Activated B cell treated with CpG ODN at 0.5 μM for 24 hours (primary cell): ENCODE measurements around the gene ATP5MC3. TPM values are rescaled to one million over a fixed set of nuclear protein-coding genes. Genes with fewer than 3 reads are reported as not detected.

Source experiments
- ATAC-seq: fragments of 200-7000 bp; cut with Tn5 transposase; one replicate; pipeline ENCODE4 v1.10.0; 2021; ENCODE audit warnings: low read depth, mild to moderate bottlenecking, moderate library complexity
- CTCF ChIA-PET: fragments of 350-600 bp; sonication (Branson Sonifier 250); formaldehyde crosslinking; loops from one replicate; lab custom pipeline; 2021; ENCODE audit warnings: antibody characterized with exemption; lab: Charles Lee
- POLR2A ChIA-PET: fragments of 350-600 bp; sonication (Branson Sonifier 250); formaldehyde crosslinking; loops from one replicate; lab custom pipeline; 2021; ENCODE audit warnings: antibody characterized with exemption; lab: Charles Lee
- DNase-seq: peaks from one replicate; pipeline ENCODE4 v3.0.0; 2022
- H3K27ac Mint-ChIP-seq: one replicate; pipeline ENCODE4 v1.8.0; 2020; ENCODE audit warnings: mixed read lengths
- H3K27me3 Mint-ChIP-seq: one replicate; pipeline ENCODE4 v1.8.0; 2021; ENCODE audit warnings: mixed read lengths
- H3K36me3 Mint-ChIP-seq: one replicate; pipeline ENCODE4 v1.8.0; 2021; ENCODE audit warnings: low read depth, mixed read lengths
- H3K4me1 Mint-ChIP-seq: one replicate; pipeline ENCODE4 v1.8.0; 2021; ENCODE audit warnings: mixed read lengths
- H3K4me3 Mint-ChIP-seq: one replicate; pipeline ENCODE4 v1.8.0; 2020; ENCODE audit warnings: mild to moderate bottlenecking, mixed read lengths
- H3K9me3 Mint-ChIP-seq: one replicate; pipeline ENCODE4 v1.8.0; 2020; ENCODE audit warnings: mixed read lengths
- intact Hi-C: fragments of 100-400 bp; cut with micrococcal nuclease; formaldehyde crosslinking; loops from one replicate; pipeline ENCODE4 v1.15.1; 2024
- total RNA-seq: library from RNA; stranded (reverse); gene quantifications from 2 replicates; pipeline ENCODE4 v1.2.3, GENCODE V29; 2022
- TF ChIP-seq, protein P1 (sequence below): fragments of 200-600 bp; IDR thresholded peaks from one replicate; pipeline ENCODE4 v1.8.0; 2022; ENCODE audit warnings: antibody characterized with exemption, mild to moderate bottlenecking

ATP5MC3 gene
- total RNA-seq, 1 donor from 2014 or later = 147 TPM

DNA sequence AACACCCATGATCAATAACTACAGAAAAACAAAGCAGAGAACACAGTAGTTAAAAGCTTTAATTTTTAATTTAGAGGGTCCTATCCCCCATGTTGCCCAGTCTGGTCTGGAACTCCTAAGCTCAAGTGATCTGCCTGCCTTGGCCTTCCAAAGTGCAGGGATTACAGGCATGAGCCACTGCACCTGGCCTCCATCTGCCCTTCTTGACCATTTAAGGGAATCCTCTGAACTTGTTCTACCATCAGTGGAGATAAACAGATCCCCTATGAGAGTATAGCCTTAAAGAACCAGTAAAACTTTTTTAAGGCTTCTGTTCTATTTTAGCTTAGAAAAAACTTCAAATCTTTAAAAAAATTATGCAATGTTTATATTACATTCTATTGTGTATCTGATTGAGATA lies 13.5 kb upstream of the ATP5MC3 start:
- Mint-ChIP-seq H3K27ac (no peak overlapping the region), H3K36me3 (no peaks in the 10 kb centered on the region), H3K4me1 (no peaks in the 10 kb centered on the region), H3K4me3 (no peak overlapping the region), H3K9me3 (peaks cover 3% of the 10 kb centered on the region), H3K27me3 (peaks cover 20% of the 10 kb centered on the region)
- TF ChIP-seq, protein P1, sequence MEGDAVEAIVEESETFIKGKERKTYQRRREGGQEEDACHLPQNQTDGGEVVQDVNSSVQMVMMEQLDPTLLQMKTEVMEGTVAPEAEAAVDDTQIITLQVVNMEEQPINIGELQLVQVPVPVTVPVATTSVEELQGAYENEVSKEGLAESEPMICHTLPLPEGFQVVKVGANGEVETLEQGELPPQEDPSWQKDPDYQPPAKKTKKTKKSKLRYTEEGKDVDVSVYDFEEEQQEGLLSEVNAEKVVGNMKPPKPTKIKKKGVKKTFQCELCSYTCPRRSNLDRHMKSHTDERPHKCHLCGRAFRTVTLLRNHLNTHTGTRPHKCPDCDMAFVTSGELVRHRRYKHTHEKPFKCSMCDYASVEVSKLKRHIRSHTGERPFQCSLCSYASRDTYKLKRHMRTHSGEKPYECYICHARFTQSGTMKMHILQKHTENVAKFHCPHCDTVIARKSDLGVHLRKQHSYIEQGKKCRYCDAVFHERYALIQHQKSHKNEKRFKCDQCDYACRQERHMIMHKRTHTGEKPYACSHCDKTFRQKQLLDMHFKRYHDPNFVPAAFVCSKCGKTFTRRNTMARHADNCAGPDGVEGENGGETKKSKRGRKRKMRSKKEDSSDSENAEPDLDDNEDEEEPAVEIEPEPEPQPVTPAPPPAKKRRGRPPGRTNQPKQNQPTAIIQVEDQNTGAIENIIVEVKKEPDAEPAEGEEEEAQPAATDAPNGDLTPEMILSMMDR = no peak
- ChIA-PET CTCF (no interaction called here), POLR2A (no interaction called here)
- intact Hi-C loops = no loop called here
- no peak for ATAC-seq
- no peak for DNase-seq

DNA sequence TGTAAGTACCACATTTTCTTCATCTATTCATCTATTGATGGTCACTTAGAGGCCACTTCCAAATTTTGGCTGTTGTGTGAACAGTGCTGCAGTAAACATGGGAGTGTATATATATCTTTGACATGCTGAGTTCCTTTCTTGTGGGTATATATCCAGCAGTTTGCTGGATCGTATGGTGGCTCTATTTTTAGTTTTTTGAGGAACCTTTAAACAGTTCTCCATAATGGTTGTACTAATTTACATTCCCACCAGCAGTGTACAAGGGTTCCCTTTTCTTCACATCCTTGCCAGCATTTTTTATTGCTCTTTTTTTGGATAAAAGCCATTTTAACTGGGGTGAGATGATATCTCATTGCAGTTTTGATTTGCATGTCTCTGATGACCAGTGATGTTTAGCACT lies 7.3 kb upstream of the ATP5MC3 start:
- Mint-ChIP-seq H3K36me3 (no peaks in the 10 kb centered on the region), H3K4me1 (no peaks in the 10 kb centered on the region), H3K4me3 (no peak overlapping the region), H3K9me3 (no peaks in the 10 kb centered on the region), H3K27ac (no peak overlapping the region), H3K27me3 (peaks cover 19% of the 10 kb centered on the region)
- ATAC-seq (no peak), DNase-seq (no peak)
- ChIA-PET POLR2A (no interaction called here), CTCF (no interaction called here)
- TF ChIP-seq, protein P1 = no peak
- intact Hi-C loops = no loop called here

DNA sequence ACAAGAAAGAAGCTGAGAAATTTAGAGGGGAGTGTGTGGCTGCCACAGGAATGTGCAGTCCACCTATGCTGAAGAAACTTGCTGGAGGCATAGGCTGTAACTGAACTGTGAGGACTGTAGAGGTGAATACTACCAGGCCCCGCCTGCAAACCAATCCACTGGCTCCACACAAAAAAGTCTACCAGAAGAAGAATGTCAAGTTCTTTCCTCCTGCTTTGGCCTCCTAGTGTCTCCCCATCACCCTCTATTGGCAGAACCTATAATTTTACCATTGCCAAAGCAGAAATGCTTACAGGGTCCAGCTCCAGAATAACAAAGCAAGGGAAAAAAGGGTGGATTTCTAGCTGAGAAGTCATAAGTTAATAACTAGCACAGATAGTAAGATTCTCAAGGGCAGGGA lies 5.9 kb upstream of the ATP5MC3 start:
- CTCF ChIA-PET = interaction anchor here (0.7 kb wide), 1 partner anchor 76 kb away, joined by 4 read pairs; no protein-coding TSS in a partner anchor
- POLR2A ChIA-PET = no interaction called here
- intact Hi-C loops = loop anchor here (1.0 kb wide), 1 partner anchor 76 kb away; no protein-coding TSS in a partner anchor
- Mint-ChIP-seq H3K27me3 (peaks cover 19% of the 10 kb centered on the region), H3K4me3 (no peak overlapping the region), H3K36me3 (no peaks in the 10 kb centered on the region), H3K27ac (no peak overlapping the region), H3K9me3 (no peaks in the 10 kb centered on the region), H3K4me1 (no peaks in the 10 kb centered on the region)
- ATAC-seq (peak; percentile 21), DNase-seq (no peak)
- TF ChIP-seq, protein P1 = no peak

DNA sequence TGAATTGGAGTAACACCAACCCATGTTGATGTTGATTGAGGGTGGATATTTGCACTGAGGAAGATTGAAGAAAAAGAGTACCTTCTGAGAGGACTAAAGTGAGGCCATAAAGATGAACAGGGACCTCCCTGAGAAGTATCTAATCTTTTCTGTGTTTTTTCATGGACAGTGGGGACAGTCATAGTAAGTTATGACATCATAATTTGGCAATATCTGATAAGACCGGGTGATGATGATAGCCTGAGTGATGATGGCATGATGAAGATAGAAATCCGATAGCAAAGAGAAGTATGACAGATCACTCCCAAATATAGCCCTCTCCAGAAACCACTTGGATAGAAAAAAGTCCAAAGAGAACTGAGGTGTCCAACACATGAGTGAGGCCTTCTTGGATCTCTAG lies 2.2 kb upstream of the ATP5MC3 start:
- peaks cover 3% of the 10 kb centered on the region for H3K27me3 Mint-ChIP-seq
- peaks cover 10% of the 10 kb centered on the region for H3K36me3 Mint-ChIP-seq
- POLR2A ChIA-PET = no interaction called here
- CTCF ChIA-PET = no interaction called here
- no peak for ATAC-seq
- H3K27ac Mint-ChIP-seq = no peak overlapping the region
- TF ChIP-seq, protein P1 = no peak
- no peak for DNase-seq
- H3K9me3 Mint-ChIP-seq = no peaks in the 10 kb centered on the region
- peaks cover 21% of the 10 kb centered on the region for H3K4me1 Mint-ChIP-seq
- intact Hi-C loops = loop anchor here (5.0 kb wide), 2 partner anchors 819 to 936 kb away; partner anchors contain the start of genes LNPK and OLA1
- H3K4me3 Mint-ChIP-seq = no peak overlapping the region

DNA sequence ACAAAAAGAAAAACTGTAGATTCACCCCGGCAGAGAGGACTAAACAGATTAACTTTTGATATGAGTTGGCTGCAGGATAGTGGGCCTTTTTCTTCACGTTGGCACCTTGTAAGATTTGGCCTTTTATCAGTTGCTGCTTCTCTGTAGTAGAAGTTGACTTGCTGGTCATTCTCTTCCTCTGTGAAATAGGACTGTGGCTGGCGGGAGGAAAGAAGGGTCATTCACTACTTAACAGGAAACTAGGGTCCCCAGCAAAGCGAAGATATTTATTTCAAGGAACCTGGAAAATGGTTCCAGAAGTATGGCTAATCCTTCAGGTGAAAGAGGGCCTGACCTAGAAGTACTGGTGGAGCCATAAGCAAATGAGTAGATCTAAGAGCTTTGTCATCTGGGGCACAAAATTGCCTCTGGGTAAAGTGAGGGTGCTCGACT lies 383 bp upstream of the ATP5MC3 start:
- Mint-ChIP-seq H3K4me3 (peak overlapping the region; percentile 94), H3K27ac (peak overlapping the region; percentile 83), H3K36me3 (peaks cover 27% of the 10 kb centered on the region), H3K4me1 (peaks cover 21% of the 10 kb centered on the region), H3K9me3 (no peaks in the 10 kb centered on the region), H3K27me3 (no peaks in the 10 kb centered on the region)
- ChIA-PET CTCF (no interaction called here), POLR2A (interaction anchor here (0.6 to 2.0 kb wide), 2 partner anchors 10 to 13 kb away, joined by 5 read pairs; partner anchors contain the start of gene ATF2)
- no peak for DNase-seq
- TF ChIP-seq, protein P1 = no peak
- no peak for ATAC-seq
- intact Hi-C loops = loop anchor here (1.0 to 5.0 kb wide), 4 partner anchors 14 to 935 kb away; partner anchors contain the start of genes ATF2, LNPK and OLA1
